HUES64 (cell line): ENCODE results near the gene THUMPD1. TPM values are rescaled to one million over a fixed set of nuclear protein-coding genes. Genes with fewer than 3 reads are reported as not detected.

Source experiments
- H3K27ac ChIP-seq: 2 replicates; pipeline ENCODE4 v1.7.0; 2013; ENCODE audit warnings: low read depth, low read length, inconsistent platforms
- H3K27me3 ChIP-seq: 2 replicates; pipeline ENCODE4 v1.6.1; 2013; ENCODE audit warnings: mild to moderate bottlenecking, low read length; ENCODE audit not compliant: insufficient read depth
- H3K36me3 ChIP-seq: 2 replicates; pipeline ENCODE4 v1.6.1; 2013; ENCODE audit warnings: mild to moderate bottlenecking, low read length; ENCODE audit not compliant: insufficient read depth
- H3K4me1 ChIP-seq: 2 replicates; pipeline ENCODE4 v1.6.1; 2013; ENCODE audit warnings: mild to moderate bottlenecking, low read length, moderate library complexity; ENCODE audit not compliant: insufficient read depth
- H3K4me3 ChIP-seq: 2 replicates; pipeline ENCODE4 v1.5.1; 2013; ENCODE audit warnings: mild to moderate bottlenecking, low read length, moderate library complexity
- H3K9ac ChIP-seq: 2 replicates; pipeline ENCODE4 v1.6.1; 2013; ENCODE audit warnings: mild to moderate bottlenecking, low read depth, low read length
- H3K9me3 ChIP-seq: 2 replicates; pipeline ENCODE4 v1.6.1; 2013; ENCODE audit warnings: low read depth, low read length; ENCODE audit not compliant: insufficient read depth
- WGBS: fragments of 150-250, 120-280 bp; methylation state at CpG from one replicate; pipeline ENCODE4 v1.1.7; 2013; ENCODE audit warnings: missing lambda C conversion rate; 5-methylcytosine and 5-hydroxymethylcytosine counted together
- polyA plus RNA-seq, 2 experiments: library from polyadenylated mRNA; stranded (reverse); fragments of 50-300 nt; gene quantifications; one replicate each; pipeline ENCODE4 v1.2.3, GENCODE V29; 2013

Gene THUMPD1
- 36.0 TPM for polyA plus RNA-seq (2013, experiment 1 of 2)
- 40.6 TPM for polyA plus RNA-seq (2013, experiment 2 of 2)

- peak within 1 kb of the TSS; percentile 100 for H3K4me3 ChIP-seq
- H3K27me3 ChIP-seq = no peaks in the 10 kb centered on the region
- H3K9ac ChIP-seq = peak within 1 kb of the TSS; percentile 96
- no peaks in the 10 kb centered on the region for H3K9me3 ChIP-seq
- 5% methylated on average over 42 of the region's 42 CpGs for WGBS
- peak within 1 kb of the TSS; percentile 95 for H3K27ac ChIP-seq
- H3K4me1 ChIP-seq = peaks cover 8% of the 10 kb centered on the region; the same call in 1 of the 2 replicates
- H3K36me3 ChIP-seq = peaks cover 27% of the 10 kb centered on the region
Observed at GRCh38 chr16:20741554-20742285, at the start of gene THUMPD1. TSS of gene THUMPD1 (minus strand) at chr16:20741818. CDS start at chr16:20741739, 79 bp downstream.

- Histone ChIP-seq H3K9ac (no peak overlapping the region), H3K4me1 (peaks cover 9% of the 10 kb centered on the region; the same call in 1 of the 2 replicates), H3K4me3 (no peak overlapping the region), H3K9me3 (no peaks in the 10 kb centered on the region), H3K36me3 (no peaks in the 10 kb centered on the region), H3K27ac (no peak overlapping the region), H3K27me3 (no peaks in the 10 kb centered on the region)
Observed at GRCh38 chr16:20789130-20789529, 47.5 kb upstream of the THUMPD1 start.

- Histone ChIP-seq H3K4me3 (no peak overlapping the region), H3K27ac (no peak overlapping the region), H3K27me3 (no peaks in the 10 kb centered on the region), H3K36me3 (no peaks in the 10 kb centered on the region), H3K4me1 (no peaks in the 10 kb centered on the region), H3K9ac (no peak overlapping the region), H3K9me3 (no peaks in the 10 kb centered on the region)
Observed at GRCh38 chr16:20784204-20784603, 42.6 kb upstream of the THUMPD1 start.

- WGBS = 95% methylated on average over 2 of the region's 2 CpGs
- no peaks in the 10 kb centered on the region for H3K9me3 ChIP-seq
- H3K9ac ChIP-seq = no peak overlapping the region
- no peak overlapping the region for H3K27ac ChIP-seq
- no peaks in the 10 kb centered on the region for H3K36me3 ChIP-seq
- H3K4me3 ChIP-seq = no peak overlapping the region
- H3K4me1 ChIP-seq = no peaks in the 10 kb centered on the region
- no peaks in the 10 kb centered on the region for H3K27me3 ChIP-seq
Observed at GRCh38 chr16:20782470-20782869, 40.9 kb upstream of the THUMPD1 start.

- Histone ChIP-seq H3K27me3 (no peaks in the 10 kb centered on the region), H3K9me3 (no peaks in the 10 kb centered on the region), H3K9ac (no peak overlapping the region), H3K4me1 (no peaks in the 10 kb centered on the region), H3K27ac (no peak overlapping the region), H3K36me3 (no peaks in the 10 kb centered on the region), H3K4me3 (no peak overlapping the region)
- WGBS = no CpG with 5 or more reads among the region's 1 CpG
Observed at GRCh38 chr16:20781697-20782096, 40.1 kb upstream of the THUMPD1 start.

GRCh38 chr16:20774703-20775362, 33.2 kb upstream of the THUMPD1 start:
- H3K36me3 ChIP-seq = no peaks in the 10 kb centered on the region
- H3K27ac ChIP-seq = no peak overlapping the region
- 49% methylated on average over 5 of the region's 7 CpGs for whole genome bisulfite sequencing

GRCh38 chr16:20773679-20774078, 32.1 kb upstream of the THUMPD1 start:
- H3K27ac ChIP-seq = no peak overlapping the region
- no peaks in the 10 kb centered on the region for H3K9me3 ChIP-seq
- no peak overlapping the region for H3K4me3 ChIP-seq
- no peak overlapping the region for H3K9ac ChIP-seq
- WGBS = 86% methylated on average over 2 of the region's 3 CpGs
- H3K4me1 ChIP-seq = no peaks in the 10 kb centered on the region
- H3K36me3 ChIP-seq = no peaks in the 10 kb centered on the region
- H3K27me3 ChIP-seq = no peaks in the 10 kb centered on the region

More at GRCh38 chr16:20774703-20775362, 33.2 kb upstream of the THUMPD1 start:
- H3K9ac ChIP-seq = no peak overlapping the region
- H3K9me3 ChIP-seq = no peaks in the 10 kb centered on the region
- H3K27me3 ChIP-seq = no peaks in the 10 kb centered on the region
- no peaks in the 10 kb centered on the region for H3K4me1 ChIP-seq
- H3K4me3 ChIP-seq = no peak overlapping the region

- 97% methylated on average over 1 of the region's 1 CpG for WGBS
- Histone ChIP-seq H3K27ac (no peak overlapping the region), H3K4me1 (0 out of 2 replicates have a peak, but pooled peaks cover 4% of the 10 kb centered on the region), H3K9ac (no peak overlapping the region), H3K4me3 (no peak overlapping the region), H3K27me3 (no peaks in the 10 kb centered on the region), H3K36me3 (no peaks in the 10 kb centered on the region), H3K9me3 (no peaks in the 10 kb centered on the region)
Observed at GRCh38 chr16:20768818-20769217, 27.2 kb upstream of the THUMPD1 start.

GRCh38 chr16:20768121-20768520, 26.5 kb upstream of the THUMPD1 start:
- Histone ChIP-seq H3K9ac (no peak overlapping the region), H3K4me3 (no peak overlapping the region), H3K27me3 (no peaks in the 10 kb centered on the region), H3K9me3 (no peaks in the 10 kb centered on the region), H3K27ac (no peak overlapping the region), H3K4me1 (0 out of 2 replicates have a peak, but pooled peaks cover 4% of the 10 kb centered on the region), H3K36me3 (no peaks in the 10 kb centered on the region)
- 100% methylated on average over 1 of the region's 1 CpG for WGBS

- Histone ChIP-seq H3K27ac (no peak overlapping the region), H3K9me3 (no peaks in the 10 kb centered on the region), H3K4me3 (no peak overlapping the region), H3K36me3 (no peaks in the 10 kb centered on the region), H3K4me1 (0 out of 2 replicates have a peak, but pooled peaks cover 4% of the 10 kb centered on the region), H3K9ac (no peak overlapping the region), H3K27me3 (no peaks in the 10 kb centered on the region)
Observed at GRCh38 chr16:20767577-20767976, 26.0 kb upstream of the THUMPD1 start.

GRCh38 chr16:20766294-20766693, 24.7 kb upstream of the THUMPD1 start:
- Histone ChIP-seq H3K9me3 (no peaks in the 10 kb centered on the region), H3K27me3 (no peaks in the 10 kb centered on the region), H3K4me3 (no peak overlapping the region), H3K36me3 (no peaks in the 10 kb centered on the region), H3K9ac (no peak overlapping the region), H3K27ac (no peak overlapping the region), H3K4me1 (0 out of 2 replicates have a peak, but pooled peaks cover 4% of the 10 kb centered on the region)
- WGBS = 93% methylated on average over 5 of the region's 5 CpGs
